Activated CD4-positive, alpha-beta T cell treated with anti-CD3 and anti-CD28 coated beads for 36 hours (primary cell): ENCODE data around the gene TSPAN10. TPM values are rescaled to one million over a fixed set of nuclear protein-coding genes. Genes with fewer than 3 reads are reported as not detected.
A peak's percentile ranks its signal among the peaks of the same experiment; 100 is the strongest.
"Not testable (repeated sequence)": the region's sequence is repeated elsewhere in the genome, so short reads cannot be mapped to it uniquely, and the experiment has no call there.

Experiments used
- ATAC-seq: fragments of 200-7000 bp; cut with Tn5 transposase; one replicate; pipeline ENCODE4 v1.10.0; 2021; ENCODE audit warnings: mild to moderate bottlenecking, moderate library complexity
- CTCF ChIA-PET: fragments of 350-600 bp; sonication (Branson Sonifier 250); formaldehyde crosslinking; loops from one replicate; lab custom pipeline; 2021; ENCODE audit warnings: antibody characterized with exemption; lab: Charles Lee
- POLR2A ChIA-PET: fragments of 350-600 bp; sonication (Branson Sonifier 250); formaldehyde crosslinking; loops from one replicate; lab custom pipeline; 2021; ENCODE audit warnings: antibody characterized with exemption, inconsistent platforms; lab: Charles Lee
- DNase-seq: peaks from one replicate; pipeline ENCODE4 v3.0.0-alpha.2; 2020
- H3K27ac Mint-ChIP-seq: one replicate; pipeline ENCODE4 v1.8.0; 2021; ENCODE audit warnings: mixed read lengths
- H3K27me3 Mint-ChIP-seq: one replicate; pipeline ENCODE4 v1.8.0; 2021; ENCODE audit warnings: mixed read lengths
- H3K36me3 Mint-ChIP-seq: one replicate; pipeline ENCODE4 v1.8.0; 2021; ENCODE audit warnings: low read depth, mixed read lengths
- H3K4me1 Mint-ChIP-seq: one replicate; pipeline ENCODE4 v1.8.0; 2021; ENCODE audit warnings: mixed read lengths
- H3K4me3 Mint-ChIP-seq: one replicate; pipeline ENCODE4 v1.8.0; 2021; ENCODE audit warnings: mild to moderate bottlenecking, moderate library complexity, mixed read lengths
- H3K9me3 Mint-ChIP-seq: one replicate; pipeline ENCODE4 v1.8.0; 2021; ENCODE audit warnings: low read depth, mixed read lengths
- intact Hi-C, 2 experiments: fragments of 100-400 bp; cut with DNase I in 1 of 2; cut with micrococcal nuclease in 1 of 2; formaldehyde crosslinking; loops; one replicate each; pipeline versions ENCODE4 v1.14.2 to v1.15.1; 2022 to 2024; cut with DNase I, micrococcal nuclease
- total RNA-seq, 2 experiments: library from RNA; stranded (reverse); gene quantifications; one replicate each; pipeline ENCODE4 v1.2.3, GENCODE V29; 2021

TSPAN10 gene
- total RNA-seq, 2 experiments from 2014 or later: 0.34 to 0.35 TPM

DNA sequence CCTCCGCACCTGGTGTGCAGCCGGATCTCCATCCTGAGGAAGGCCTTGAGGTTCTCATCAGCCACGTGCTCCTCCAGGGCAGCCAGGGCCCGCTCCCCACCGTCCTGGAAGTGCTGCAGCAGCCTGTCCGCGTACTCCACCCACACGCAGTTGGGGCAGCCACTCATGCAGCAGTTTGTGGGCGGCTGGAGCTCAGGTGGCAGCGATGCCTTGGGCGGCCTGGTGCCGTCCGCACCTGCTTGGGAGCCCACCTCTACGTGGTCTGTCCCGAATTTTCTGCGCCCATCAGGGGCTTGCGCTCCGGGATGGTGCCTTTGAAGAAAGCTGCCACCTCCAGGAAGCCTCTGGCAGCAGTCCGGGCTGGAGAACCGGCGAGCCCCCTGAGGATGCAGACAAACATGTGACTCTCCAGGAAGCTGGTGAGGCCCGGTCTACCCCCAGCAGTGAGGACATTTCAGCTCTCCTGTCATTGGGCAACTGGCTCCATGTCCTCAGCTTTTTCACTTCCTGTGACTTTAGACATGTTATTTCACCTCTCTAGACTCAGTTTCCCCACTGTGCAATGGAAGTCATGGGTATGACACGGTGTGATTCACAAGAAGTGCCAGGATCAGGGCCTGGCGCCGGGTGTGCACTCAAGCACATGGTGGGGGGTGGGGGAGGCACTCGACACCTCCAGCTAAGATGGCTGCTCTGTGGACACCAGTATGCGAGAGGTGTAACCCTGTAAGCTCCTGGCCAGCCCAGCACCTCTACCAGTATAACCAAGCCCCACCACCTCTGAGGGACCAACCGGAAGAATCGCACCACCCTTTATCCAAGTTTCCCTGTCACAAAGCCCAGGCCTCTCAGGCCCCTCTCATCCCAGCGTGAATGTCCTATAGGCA lies 28.5 kb downstream of the TSPAN10 start:
- POLR2A ChIA-PET: interaction anchor here (0.7 to 1.5 kb wide), 4 partner anchors 18 to 148 kb away, joined by 3 to 6 read pairs (median 3); partner anchors contain the start of genes ARL16 and HGS
- Mint-ChIP-seq H3K9me3 (no peaks in the 10 kb centered on the region), H3K4me3 (peak overlapping the region; percentile 91), H3K4me1 (peaks cover 53% of the 10 kb centered on the region), H3K27me3 (no peaks in the 10 kb centered on the region), H3K36me3 (peaks cover 41% of the 10 kb centered on the region), H3K27ac (peak overlapping the region; percentile 97)
- intact Hi-C loops: loop anchor here (1.0 to 5.0 kb wide), 13 partner anchors 18 to 443 kb away; partner anchors contain the start of genes MRPL12 (in 2 of the 2), NPLOC4 (in 2 of the 2), P4HB (in 2 of the 2) and TSPAN10 (in 2 of the 2)
- ATAC-seq: peak; percentile 53
- CTCF ChIA-PET: interaction anchor here (0.5 to 0.9 kb wide), 5 partner anchors 10 to 636 kb away, joined by 3 read pairs; no protein-coding TSS in a partner anchor
- peak; percentile 81 for DNase-seq

GRCh38 chr17:81666092-81666341 lies 29.0 kb downstream of the TSPAN10 start:
- Mint-ChIP-seq H3K4me1 (peaks cover 53% of the 10 kb centered on the region), H3K27me3 (no peaks in the 10 kb centered on the region), H3K27ac (peak overlapping the region; percentile 97), H3K4me3 (peak overlapping the region; percentile 91), H3K36me3 (peaks cover 41% of the 10 kb centered on the region), H3K9me3 (no peaks in the 10 kb centered on the region)
- peak; percentile 15 for ATAC-seq
- CTCF ChIA-PET: interaction anchor here (0.5 to 0.6 kb wide), 2 partner anchors 10 to 187 kb away, joined by 3 read pairs; no protein-coding TSS in a partner anchor
- POLR2A ChIA-PET: interaction anchor here (0.7 to 1.5 kb wide), 4 partner anchors 18 to 148 kb away, joined by 3 to 7 read pairs (median 4); partner anchors contain the start of genes ARL16 and HGS
- intact Hi-C loops: loop anchor here (1.0 to 5.0 kb wide), 12 partner anchors 17 to 443 kb away; partner anchors contain the start of genes MRPL12 (in 2 of the 2), P4HB (in 2 of the 2), ALYREF (in 1 of the 2) and ANAPC11 (in 1 of the 2)
- DNase-seq: peak; percentile 48

DNA sequence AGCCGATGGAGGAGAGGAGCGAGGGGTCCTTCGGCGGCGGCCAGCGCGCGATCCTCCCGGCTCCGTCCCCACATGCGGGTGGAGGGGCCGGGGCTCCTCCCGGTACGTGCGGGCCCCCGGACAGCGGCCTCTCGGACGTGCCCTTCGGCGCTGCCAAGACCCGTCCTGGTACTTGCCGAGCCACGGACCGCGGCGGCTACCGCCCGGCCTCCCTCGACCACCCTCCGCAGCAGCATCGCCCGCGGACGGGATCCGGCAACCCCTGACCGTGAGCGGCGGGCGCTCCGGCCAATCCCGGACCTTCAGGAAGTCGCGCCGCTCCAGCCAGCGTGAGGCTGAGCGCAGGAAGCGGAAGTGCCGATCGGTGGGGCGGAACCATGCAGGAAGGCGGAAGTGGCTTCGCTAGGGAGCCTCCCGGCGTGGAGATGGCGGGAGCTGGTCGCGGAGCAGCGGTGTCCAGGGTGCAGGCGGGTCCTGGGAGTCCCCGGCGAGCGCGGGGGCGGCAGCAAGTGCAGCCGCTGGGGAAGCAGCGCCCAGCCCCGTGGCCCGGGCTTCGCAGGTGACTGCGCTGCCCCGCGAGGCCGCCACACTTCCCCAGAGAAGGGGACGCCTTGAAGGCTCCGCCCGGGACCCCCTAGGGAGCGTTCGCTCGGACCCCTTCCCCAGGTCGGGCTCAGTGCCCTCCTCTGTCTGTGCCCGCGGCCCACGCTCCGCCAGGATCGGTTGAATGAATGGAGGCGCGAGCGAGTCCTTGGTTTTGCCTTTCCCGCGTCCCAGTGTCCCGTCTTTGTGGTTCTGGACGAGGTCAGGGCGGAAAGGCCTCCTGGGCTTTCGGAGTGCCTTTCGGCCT lies 29.6 kb downstream of the TSPAN10 start, which contains the start of the genes CCDC137 and OXLD1:
TSS of gene CCDC137 (plus strand) at position 396 of the 850 bp plus-strand sequence. CDS start at position 426, 30 bp downstream.
TSS of gene OXLD1 (minus strand) at position 264 of the 850 bp plus-strand sequence. CDS start at position 236, 28 bp downstream.
- ChIA-PET CTCF (interaction anchor here (0.5 to 0.6 kb wide), 3 partner anchors 9 to 186 kb away, joined by 3 read pairs; no protein-coding TSS in a partner anchor), POLR2A (interaction anchor here (0.6 to 1.5 kb wide), 3 partner anchors 17 to 37 kb away, joined by 4 to 7 read pairs (median 6); partner anchors contain the start of genes ARL16, HGS and MRPL12)
- peaks cover 53% of the 10 kb centered on the region for H3K4me1 Mint-ChIP-seq
- DNase-seq: peak; percentile 97
- intact Hi-C loops: loop anchor here (1.0 to 5.0 kb wide), 12 partner anchors 17 to 444 kb away; partner anchors contain the start of genes MRPL12 (in 2 of the 2), P4HB (in 2 of the 2), ALYREF (in 1 of the 2) and ANAPC11 (in 1 of the 2)
- peak within 1 kb of the TSS; percentile 91 for H3K4me3 Mint-ChIP-seq
- ATAC-seq: peak; percentile 91
- H3K9me3 Mint-ChIP-seq: no peaks in the 10 kb centered on the region
- peaks cover 46% of the 10 kb centered on the region for H3K36me3 Mint-ChIP-seq
- no peaks in the 10 kb centered on the region for H3K27me3 Mint-ChIP-seq
- peak within 1 kb of the TSS; percentile 97 for H3K27ac Mint-ChIP-seq

GRCh38 chr17:81667754-81668153 lies 30.8 kb downstream of the TSPAN10 start:
- Mint-ChIP-seq H3K27ac (peak overlapping the region; percentile 88), H3K9me3 (no peaks in the 10 kb centered on the region), H3K4me3 (peak overlapping the region; percentile 91), H3K36me3 (peaks cover 58% of the 10 kb centered on the region), H3K27me3 (no peaks in the 10 kb centered on the region), H3K4me1 (peaks cover 49% of the 10 kb centered on the region)
- ChIA-PET CTCF (interaction anchor here (0.6 to 1.5 kb wide), 2 partner anchors 11 to 166 kb away, joined by 3 to 5 read pairs; no protein-coding TSS in a partner anchor), POLR2A (no interaction called here)
- ATAC-seq: no peak
- peak; percentile 61 for DNase-seq
- intact Hi-C loops: loop anchor here (2.0 to 5.0 kb wide), 4 partner anchors 15 to 445 kb away; partner anchors contain the start of genes ARL16 (in 1 of the 2), CEP131 (in 1 of the 2), MRPL12 (in 1 of the 2) and P4HB (in 1 of the 2)

- H3K9me3 Mint-ChIP-seq: no peaks in the 10 kb centered on the region
- CTCF ChIA-PET: no interaction called here
- DNase-seq (no peak), ATAC-seq (no peak)
- POLR2A ChIA-PET: no interaction called here
- peaks cover 17% of the 10 kb centered on the region for H3K4me1 Mint-ChIP-seq
- H3K4me3 Mint-ChIP-seq: no peak overlapping the region
- no peaks in the 10 kb centered on the region for H3K27me3 Mint-ChIP-seq
- intact Hi-C loops: no loop called here
- H3K27ac Mint-ChIP-seq: no peak overlapping the region
- peaks cover 52% of the 10 kb centered on the region for H3K36me3 Mint-ChIP-seq
Observed at GRCh38 chr17:81672504-81672903, 35.5 kb downstream of the TSPAN10 start.

GRCh38 chr17:81672954-81673353 lies 36.0 kb downstream of the TSPAN10 start:
- Mint-ChIP-seq H3K4me3 (no peak overlapping the region), H3K27me3 (no peaks in the 10 kb centered on the region), H3K9me3 (no peaks in the 10 kb centered on the region), H3K27ac (no peak overlapping the region), H3K4me1 (peaks cover 12% of the 10 kb centered on the region), H3K36me3 (peaks cover 48% of the 10 kb centered on the region)
- DNase-seq (no peak), ATAC-seq (no peak)
- POLR2A ChIA-PET: no interaction called here
- intact Hi-C loops: no loop called here
- CTCF ChIA-PET: no interaction called here

- ChIA-PET CTCF (interaction anchor here (0.5 to 0.7 kb wide), 2 partner anchors 35 to 100 kb away, joined by 3 to 4 read pairs; no protein-coding TSS in a partner anchor), POLR2A (no interaction called here)
- Mint-ChIP-seq H3K27me3 (no peaks in the 10 kb centered on the region), H3K9me3 (no peaks in the 10 kb centered on the region), H3K27ac (no peak overlapping the region), H3K4me3 (no peak overlapping the region), H3K36me3 (peaks cover 42% of the 10 kb centered on the region), H3K4me1 (peaks cover 6% of the 10 kb centered on the region)
- intact Hi-C loops: no loop called here
- ATAC-seq: no peak
- DNase-seq: no peak
Observed at GRCh38 chr17:81673561-81674258, 36.7 kb downstream of the TSPAN10 start.

DNA sequence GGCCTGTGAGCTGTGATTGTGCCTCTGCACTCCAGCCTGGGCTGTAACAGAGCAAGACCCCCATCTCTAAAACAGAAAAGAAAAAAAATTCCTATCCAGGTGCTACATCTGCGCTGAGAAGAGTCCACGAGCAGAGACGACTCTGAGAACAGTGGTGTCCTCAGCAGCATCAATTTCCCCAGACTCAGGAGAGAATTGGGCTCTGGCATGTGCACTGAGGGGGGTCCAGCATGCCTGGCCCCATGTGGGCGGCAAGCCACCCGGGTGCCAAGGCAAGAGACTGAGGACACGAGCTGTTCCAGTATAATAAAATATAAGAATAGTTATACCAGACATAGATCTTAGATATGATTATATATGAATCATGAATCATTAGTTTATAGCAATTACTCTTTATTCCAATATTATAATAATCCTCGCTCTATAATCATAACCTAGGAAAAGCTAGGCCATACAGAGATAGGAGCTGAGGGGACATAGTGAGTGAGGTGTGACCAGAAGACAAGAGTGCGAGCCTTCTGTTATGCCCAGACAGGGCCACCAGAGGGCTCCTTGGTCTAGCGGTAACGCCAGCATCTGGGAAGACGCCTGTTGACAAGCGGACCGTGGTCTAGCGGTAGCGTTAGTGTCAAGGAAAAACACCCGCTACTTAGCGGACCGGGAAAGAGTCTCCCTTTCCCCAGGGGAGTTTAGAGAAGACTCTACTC lies 38.7 kb downstream of the TSPAN10 start:
- H3K4me1 Mint-ChIP-seq, H3K4me3 Mint-ChIP-seq, ATAC-seq, H3K27me3 Mint-ChIP-seq, H3K27ac Mint-ChIP-seq, H3K9me3 Mint-ChIP-seq: not testable (repeated sequence)
- ChIA-PET POLR2A (interaction anchor here (0.7 to 1.1 kb wide), 2 partner anchors 8 to 37 kb away, joined by 3 read pairs; partner anchors contain the start of genes ARL16 and HGS), CTCF (interaction anchor here (0.6 to 1.8 kb wide), 5 partner anchors 9 to 305 kb away, joined by 3 to 6 read pairs (median 3); partner anchors contain the start of gene CCDC137)
- intact Hi-C loops: loop anchor here in 1 of 2 experiments (5.0 kb wide), 1 partner anchor 37 kb away; the partner anchor contains the start of gene SLC25A10
- DNase-seq: peak; percentile 49
- H3K36me3 Mint-ChIP-seq: peaks cover 30% of the 10 kb centered on the region

DNA sequence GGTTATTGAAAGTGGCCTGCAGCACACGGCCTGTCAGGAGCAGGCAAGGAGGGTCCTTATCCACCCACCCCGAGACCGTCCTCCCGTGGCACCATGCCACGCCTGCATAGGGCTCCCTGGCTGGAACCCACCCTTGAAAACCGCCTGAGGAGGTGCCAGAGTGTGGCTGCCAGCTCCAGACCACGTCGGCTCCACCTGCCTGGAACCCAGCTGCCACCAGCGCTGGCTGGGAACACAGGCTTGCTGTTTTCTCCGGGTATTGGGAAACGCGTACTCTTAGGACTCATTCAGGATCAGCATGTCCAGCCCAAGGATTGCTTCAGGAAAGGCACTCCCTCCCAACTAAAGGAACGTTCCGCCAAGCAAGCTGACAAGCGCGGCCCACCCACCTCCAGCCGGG lies 39.9 kb downstream of the TSPAN10 start:
- H3K9me3 Mint-ChIP-seq: no peaks in the 10 kb centered on the region
- DNase-seq: no peak
- POLR2A ChIA-PET: no interaction called here
- H3K36me3 Mint-ChIP-seq: peaks cover 28% of the 10 kb centered on the region
- H3K27me3 Mint-ChIP-seq: no peaks in the 10 kb centered on the region
- no peak for ATAC-seq
- H3K4me3 Mint-ChIP-seq: no peak overlapping the region
- intact Hi-C loops: loop anchor here in 1 of 2 experiments (5.0 kb wide), 1 partner anchor 35 kb away; the partner anchor contains the start of gene SLC25A10
- no peaks in the 10 kb centered on the region for H3K4me1 Mint-ChIP-seq
- no peak overlapping the region for H3K27ac Mint-ChIP-seq
- CTCF ChIA-PET: interaction anchor here (1.8 kb wide), 1 partner anchor 36 kb away, joined by 4 read pairs; no protein-coding TSS in a partner anchor
